Thyroid gland (tissue), 4 donors: ENCODE data around the gene GLB1L. TPM values are rescaled to one million over a fixed set of nuclear protein-coding genes. Genes with fewer than 3 reads are reported as not detected.

ENCODE experiments used
- DNase-seq, 2 donors: peaks; one replicate each; pipeline ENCODE4 v3.0.0-alpha.2; 2019
- H3K27ac ChIP-seq, 3 donors: fragments of 200-600 bp; sonication (generic); 1 replicate in 2 of 3; 2 replicates in 1 of 3; pipeline ENCODE4 v1.5.1; 2016 to 2019; ENCODE audit warnings: mild to moderate bottlenecking in 1 of 3, moderate library complexity in 1 of 3
- H3K27me3 ChIP-seq: fragments of 200-600 bp; sonication (generic); one replicate; pipeline ENCODE4 v1.5.1; 2019
- H3K36me3 ChIP-seq, 2 donors: fragments of 200-600 bp; sonication (generic); one replicate each; pipeline ENCODE4 v1.5.1; 2016 to 2019
- H3K4me1 ChIP-seq, 2 donors: fragments of 200-600 bp; sonication (generic); one replicate each; pipeline ENCODE4 v1.5.1; 2017 to 2019
- H3K4me3 ChIP-seq, 3 donors: fragments of 200-600 bp; sonication (generic); replicated peaks in 1 of 3; 1 replicate in 2 of 3; 2 replicates in 1 of 3; pipeline ENCODE4 v1.5.1; 2016; ENCODE audit warnings: mild to moderate bottlenecking in 1 of 3
- H3K9me3 ChIP-seq: fragments of 200-600 bp; sonication (generic); one replicate; pipeline ENCODE4 v1.5.1; 2017
- CTCF ChIP-seq, 6 experiments: fragments of 200-600 bp in 3 of 6; fragments of 450-650 bp in 3 of 6; sonication (generic) in 3 of 6; IDR thresholded peaks; one replicate each; pipeline ENCODE4 v1.5.1; 2016 to 2019; ENCODE audit warnings: antibody characterized with exemption in 6 of 6, mild to moderate bottlenecking in 2 of 6, inconsistent platforms in 1 of 6, moderate library complexity in 1 of 6
- POLR2A ChIP-seq, 2 donors: fragments of 450-650 bp; IDR thresholded peaks; one replicate each; pipeline ENCODE4 v1.6.1; 2017; ENCODE audit warnings: antibody characterized with exemption in 2 of 2, mild to moderate bottlenecking in 2 of 2, moderate library complexity in 1 of 2
- WGBS, 2 donors: methylation state at CpG; one replicate each; pipeline ENCODE4 v1.1.5; 2017; 5-methylcytosine and 5-hydroxymethylcytosine counted together
- intact Hi-C: fragments of 100-400 bp; cut with DNase I; formaldehyde crosslinking; loops from one replicate; pipeline ENCODE4 v1.15.1; 2023
- total RNA-seq, 4 donors: library from RNA; depleted of rRNA; stranded (reverse); fragments of >200 nt; gene quantifications; one replicate each; pipeline ENCODE4 v1.2.3, GENCODE V29; 2016

The GLB1L gene
- total RNA-seq, 4 donors from 2014 or later, result 12.9 to 24.6 (median 14.9) TPM

GRCh38 chr2:219285373-219285735 is 40.1 kb upstream of the GLB1L start:
- TF ChIP-seq POLR2A (IDR thresholded peaks at IDR 0.05) (no peak), CTCF (IDR thresholded peaks at IDR 0.05) (no peak)
- intact Hi-C loops, result no loop called here
- no peak for DNase-seq
- Histone ChIP-seq H3K27me3 (no peaks in the 10 kb centered on the region), H3K4me3 (no peak overlapping the region), H3K36me3 (peaks cover 42% of the 10 kb centered on the region in 2 donors), H3K4me1 (peaks cover 0 to 13% of the 10 kb centered on the region in 2 donors), H3K27ac (no peak overlapping the region), H3K9me3 (no peaks in the 10 kb centered on the region)
- WGBS, 2 donors, result 92 to 94% methylated on average over 12 of the region's 12 CpGs

- no peak for DNase-seq
- Histone ChIP-seq H3K4me1 (peaks cover 5 to 16% of the 10 kb centered on the region in 2 donors), H3K27ac (no peak overlapping the region), H3K9me3 (no peaks in the 10 kb centered on the region), H3K4me3 (no peak overlapping the region), H3K27me3 (no peaks in the 10 kb centered on the region), H3K36me3 (peaks cover 42% of the 10 kb centered on the region in 2 donors)
- 88 to 94% methylated on average over 9 to 15 of the region's 16 CpGs for WGBS, 2 donors
- TF ChIP-seq CTCF (IDR thresholded peaks at IDR 0.05) (no peak), POLR2A (IDR thresholded peaks at IDR 0.05) (no peak)
- intact Hi-C loops, result loop anchor here (5.0 kb wide), 1 partner anchor 37 kb away; the partner anchor contains the start of genes GLB1L and STK16
These were observed 39.5 kb upstream of the GLB1L start for GRCh38 chr2:219284501-219285372.

- intact Hi-C loops, result loop anchor here (5.0 kb wide), 1 partner anchor 36 kb away; the partner anchor contains the start of genes GLB1L and STK16
- Histone ChIP-seq H3K4me1 (peaks cover 15 to 17% of the 10 kb centered on the region in 2 donors), H3K27ac (no peak overlapping the region), H3K4me3 (no peak overlapping the region), H3K9me3 (no peaks in the 10 kb centered on the region), H3K36me3 (peaks cover 42% of the 10 kb centered on the region in 2 donors), H3K27me3 (no peaks in the 10 kb centered on the region)
- no peak for DNase-seq
- TF ChIP-seq CTCF (IDR thresholded peaks at IDR 0.05), result no peak
- no peak for TF ChIP-seq POLR2A (IDR thresholded peaks at IDR 0.05)
- WGBS, 2 donors, result 92 to 96% methylated on average over 15 to 17 of the region's 17 CpGs
These were observed 37.8 kb upstream of the GLB1L start for GRCh38 chr2:219282943-219283581.

GRCh38 chr2:219282375-219282774 is 37.1 kb upstream of the GLB1L start:
- WGBS, 2 donors, result 91 to 94% methylated on average over 5 of the region's 5 CpGs
- Histone ChIP-seq H3K4me3 (no peak overlapping the region), H3K4me1 (peaks cover 18 to 24% of the 10 kb centered on the region in 2 donors), H3K27ac (no peak overlapping the region), H3K9me3 (no peaks in the 10 kb centered on the region), H3K27me3 (no peaks in the 10 kb centered on the region), H3K36me3 (peaks cover 42% of the 10 kb centered on the region in 2 donors)
- TF ChIP-seq CTCF (IDR thresholded peaks at IDR 0.05) (no peak), POLR2A (IDR thresholded peaks at IDR 0.05) (no peak)
- DNase-seq, result no peak
- intact Hi-C loops, result loop anchor here (5.0 kb wide), 1 partner anchor 35 kb away; the partner anchor contains the start of genes GLB1L and STK16
